Stimulated activated naive B cell treated with anti-CD40 and anti-IgM and Interleukin-4, amounts not matched to agents 10 μg/mL and 1 μg/mL and 100 μg/mL, for 72 hours (primary cell): ENCODE measurements around the gene VSIR.

Source experiments
- ATAC-seq, 2 donors: fragments of 150-1000 bp; cut with Tn5 transposase; replicated peaks; 2 replicates each; pipeline ENCODE4 v1.10.0; 2021; ENCODE audit warnings: moderate library complexity in 1 of 2
- DNase-seq: peaks from one replicate; pipeline ENCODE4 v3.0.0; 2021
- H3K27ac Mint-ChIP-seq: one replicate; pipeline ENCODE4 v1.8.0; 2022; ENCODE audit warnings: mild to moderate bottlenecking, mixed read lengths
- H3K27me3 Mint-ChIP-seq, 2 donors: one replicate each; pipeline ENCODE4 v1.8.0; 2022; ENCODE audit warnings: mixed read lengths in 2 of 2
- H3K36me3 Mint-ChIP-seq, 2 donors: one replicate each; pipeline ENCODE4 v1.8.0; 2022; ENCODE audit warnings: mixed read lengths in 2 of 2, mild to moderate bottlenecking in 1 of 2
- H3K4me1 Mint-ChIP-seq, 2 donors: one replicate each; pipeline ENCODE4 v1.8.0; 2022; ENCODE audit warnings: mixed read lengths in 2 of 2, mild to moderate bottlenecking in 1 of 2
- H3K4me3 Mint-ChIP-seq, 2 donors: one replicate each; pipeline ENCODE4 v1.8.0; 2022; ENCODE audit warnings: mild to moderate bottlenecking in 2 of 2, mixed read lengths in 2 of 2, moderate library complexity in 1 of 2
- H3K9me3 Mint-ChIP-seq, 2 donors: one replicate each; pipeline ENCODE4 v1.8.0; 2022; ENCODE audit warnings: mixed read lengths in 2 of 2, mild to moderate bottlenecking in 1 of 2

Gene VSIR

GRCh38 chr10:71799608-71800453 lies 26.5 kb upstream of the VSIR start:
- ATAC-seq (no peak), DNase-seq (no peak)
- H3K36me3 Mint-ChIP-seq = no peaks in the 10 kb centered on the region
- no peak overlapping the region for H3K4me3 Mint-ChIP-seq
- H3K27me3 Mint-ChIP-seq = peaks cover 13 to 33% of the 10 kb centered on the region in 2 donors
- peaks cover 0 to 1% of the 10 kb centered on the region in 2 donors for H3K9me3 Mint-ChIP-seq
- no peak overlapping the region for H3K27ac Mint-ChIP-seq
- peaks cover 24 to 39% of the 10 kb centered on the region in 2 donors for H3K4me1 Mint-ChIP-seq

- no peak for DNase-seq
Observed at GRCh38 chr10:71799112-71799511, 25.8 kb upstream of the VSIR start.

GRCh38 chr10:71798308-71798624 lies 24.9 kb upstream of the VSIR start:
- peaks cover 22 to 38% of the 10 kb centered on the region in 2 donors for H3K27me3 Mint-ChIP-seq
- ATAC-seq (no peak), DNase-seq (no peak)
- no peak overlapping the region for H3K4me3 Mint-ChIP-seq
- H3K4me1 Mint-ChIP-seq = peaks cover 21 to 32% of the 10 kb centered on the region in 2 donors
- peaks cover 0 to 3% of the 10 kb centered on the region in 2 donors for H3K36me3 Mint-ChIP-seq
- peaks cover 0 to 1% of the 10 kb centered on the region in 2 donors for H3K9me3 Mint-ChIP-seq
- H3K27ac Mint-ChIP-seq = no peak overlapping the region

More at GRCh38 chr10:71799112-71799511, 25.8 kb upstream of the VSIR start:
- Mint-ChIP-seq H3K4me3 (no peak overlapping the region), H3K27ac (no peak overlapping the region), H3K27me3 (peaks cover 16 to 31% of the 10 kb centered on the region in 2 donors), H3K4me1 (peaks cover 23 to 34% of the 10 kb centered on the region in 2 donors), H3K9me3 (peaks cover 0 to 1% of the 10 kb centered on the region in 2 donors), H3K36me3 (peaks cover 0 to 3% of the 10 kb centered on the region in 2 donors)
- ATAC-seq = no peak

- peaks cover 22 to 38% of the 10 kb centered on the region in 2 donors for H3K27me3 Mint-ChIP-seq
- no peak for DNase-seq
- H3K27ac Mint-ChIP-seq = no peak overlapping the region
- H3K9me3 Mint-ChIP-seq = peaks cover 0 to 1% of the 10 kb centered on the region in 2 donors
- peaks cover 0 to 3% of the 10 kb centered on the region in 2 donors for H3K36me3 Mint-ChIP-seq
- peaks cover 21 to 32% of the 10 kb centered on the region in 2 donors for H3K4me1 Mint-ChIP-seq
- no peak for ATAC-seq
- no peak overlapping the region for H3K4me3 Mint-ChIP-seq
Observed at GRCh38 chr10:71797533-71798307, 24.4 kb upstream of the VSIR start.

- no peak overlapping the region for H3K4me3 Mint-ChIP-seq
- peaks cover 0 to 3% of the 10 kb centered on the region in 2 donors for H3K36me3 Mint-ChIP-seq
- peaks cover 22 to 32% of the 10 kb centered on the region in 2 donors for H3K27me3 Mint-ChIP-seq
- H3K9me3 Mint-ChIP-seq = peaks cover 0 to 1% of the 10 kb centered on the region in 2 donors
- H3K27ac Mint-ChIP-seq = no peak overlapping the region
- DNase-seq (no peak), ATAC-seq (no peak)
- H3K4me1 Mint-ChIP-seq = peaks cover 21 to 26% of the 10 kb centered on the region in 2 donors
Observed at GRCh38 chr10:71796749-71797405, 23.6 kb upstream of the VSIR start.

GRCh38 chr10:71795248-71795647 lies 21.9 kb upstream of the VSIR start:
- no peak overlapping the region for H3K4me3 Mint-ChIP-seq

GRCh38 chr10:71790749-71791440 lies 17.6 kb upstream of the VSIR start:
- peak; percentile 60 for DNase-seq
- ATAC-seq = peak; percentile 98 to 99
- Mint-ChIP-seq H3K36me3 (peaks cover 0 to 3% of the 10 kb centered on the region in 2 donors), H3K9me3 (peaks cover 0 to 1% of the 10 kb centered on the region in 2 donors), H3K4me1 (peaks cover 14 to 20% of the 10 kb centered on the region in 2 donors), H3K27ac (peak overlapping the region; percentile 72), H3K27me3 (peaks cover 21 to 22% of the 10 kb centered on the region in 2 donors), H3K4me3 (peak overlapping the region in 1 of 2 donors; percentile 59)

More at GRCh38 chr10:71795248-71795647, 21.9 kb upstream of the VSIR start:
- DNase-seq (no peak), ATAC-seq (no peak)
- peaks cover 24 to 29% of the 10 kb centered on the region in 2 donors for H3K4me1 Mint-ChIP-seq
- H3K27ac Mint-ChIP-seq = no peak overlapping the region
- H3K27me3 Mint-ChIP-seq = peaks cover 22 to 32% of the 10 kb centered on the region in 2 donors
- H3K9me3 Mint-ChIP-seq = peaks cover 0 to 1% of the 10 kb centered on the region in 2 donors
- peaks cover 0 to 3% of the 10 kb centered on the region in 2 donors for H3K36me3 Mint-ChIP-seq

GRCh38 chr10:71789871-71790270 lies 16.6 kb upstream of the VSIR start:
- Mint-ChIP-seq H3K27me3 (peaks cover 13 to 14% of the 10 kb centered on the region in 2 donors), H3K4me1 (peaks cover 14 to 20% of the 10 kb centered on the region in 2 donors), H3K27ac (no peak overlapping the region), H3K36me3 (peaks cover 0 to 3% of the 10 kb centered on the region in 2 donors), H3K9me3 (no peaks in the 10 kb centered on the region), H3K4me3 (no peak overlapping the region)
- DNase-seq (no peak), ATAC-seq (no peak)

GRCh38 chr10:71788954-71789353 lies 15.6 kb upstream of the VSIR start:
- Mint-ChIP-seq H3K4me3 (no peak overlapping the region), H3K36me3 (no peaks in the 10 kb centered on the region), H3K27me3 (peaks cover 9 to 17% of the 10 kb centered on the region in 2 donors), H3K4me1 (peaks cover 14 to 20% of the 10 kb centered on the region in 2 donors), H3K9me3 (no peaks in the 10 kb centered on the region), H3K27ac (no peak overlapping the region)
- DNase-seq = no peak
- ATAC-seq = no peak

- H3K9me3 Mint-ChIP-seq = no peaks in the 10 kb centered on the region
- no peak for ATAC-seq
- H3K4me3 Mint-ChIP-seq = no peak overlapping the region
- H3K4me1 Mint-ChIP-seq = peaks cover 9 to 17% of the 10 kb centered on the region in 2 donors
- H3K27ac Mint-ChIP-seq = no peak overlapping the region
- DNase-seq = no peak
- H3K36me3 Mint-ChIP-seq = no peaks in the 10 kb centered on the region
- peaks cover 4 to 22% of the 10 kb centered on the region in 2 donors for H3K27me3 Mint-ChIP-seq
Observed at GRCh38 chr10:71784679-71785272, 11.5 kb upstream of the VSIR start.

GRCh38 chr10:71783917-71784678 lies 10.8 kb upstream of the VSIR start:
- no peak overlapping the region for H3K27ac Mint-ChIP-seq

GRCh38 chr10:71782917-71783490 lies 9.7 kb upstream of the VSIR start:
- H3K4me1 Mint-ChIP-seq = peaks cover 9 to 13% of the 10 kb centered on the region in 2 donors
- H3K9me3 Mint-ChIP-seq = no peaks in the 10 kb centered on the region
- H3K4me3 Mint-ChIP-seq = no peak overlapping the region
- no peak overlapping the region for H3K27ac Mint-ChIP-seq
- ATAC-seq (peak in 1 of 2 donors; percentile 38), DNase-seq (no peak)
- H3K36me3 Mint-ChIP-seq = no peaks in the 10 kb centered on the region
- peaks cover 4 to 22% of the 10 kb centered on the region in 2 donors for H3K27me3 Mint-ChIP-seq

More at GRCh38 chr10:71783917-71784678, 10.8 kb upstream of the VSIR start:
- peaks cover 9 to 13% of the 10 kb centered on the region in 2 donors for H3K4me1 Mint-ChIP-seq
- H3K4me3 Mint-ChIP-seq = no peak overlapping the region
- H3K9me3 Mint-ChIP-seq = no peaks in the 10 kb centered on the region
- peaks cover 4 to 22% of the 10 kb centered on the region in 2 donors for H3K27me3 Mint-ChIP-seq
- ATAC-seq = no peak
- DNase-seq = no peak
- H3K36me3 Mint-ChIP-seq = no peaks in the 10 kb centered on the region
